Measurements from ENCODE around the gene RTL1.

Gene RTL1

GRCh38 chr14:100903672-100904185 is at the start of gene RTL1:
Gene RTL1 (minus strand): TSS chr14:100903722. CDS start chr14:100884788, 18,934 bp downstream.
- no peak for DNase-seq (ENCODE audit: low read depth in 3 of 3, low spot score in 1 of 3)

DNA sequence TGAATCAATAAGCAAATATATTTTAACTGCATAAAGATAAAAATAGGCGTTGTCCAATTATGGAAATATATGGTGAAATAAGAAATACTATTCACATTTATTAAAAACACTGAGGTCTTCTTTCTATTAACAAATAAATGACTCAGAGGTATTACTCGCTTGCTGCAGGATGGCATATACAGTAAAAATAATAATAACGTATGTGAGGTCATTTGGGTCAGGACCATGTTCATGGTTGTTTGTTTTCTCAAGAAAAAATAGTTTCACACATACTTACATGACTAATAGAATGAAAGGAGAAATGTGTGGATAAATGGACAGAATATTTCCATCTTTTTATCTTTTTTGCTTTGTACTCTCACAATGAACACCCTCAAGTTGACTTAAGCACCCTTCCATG is 46.5 kb upstream of the RTL1 start:
- no peak for DNase-seq (ENCODE audit: low read depth in 3 of 3, low spot score in 1 of 3)

DNA sequence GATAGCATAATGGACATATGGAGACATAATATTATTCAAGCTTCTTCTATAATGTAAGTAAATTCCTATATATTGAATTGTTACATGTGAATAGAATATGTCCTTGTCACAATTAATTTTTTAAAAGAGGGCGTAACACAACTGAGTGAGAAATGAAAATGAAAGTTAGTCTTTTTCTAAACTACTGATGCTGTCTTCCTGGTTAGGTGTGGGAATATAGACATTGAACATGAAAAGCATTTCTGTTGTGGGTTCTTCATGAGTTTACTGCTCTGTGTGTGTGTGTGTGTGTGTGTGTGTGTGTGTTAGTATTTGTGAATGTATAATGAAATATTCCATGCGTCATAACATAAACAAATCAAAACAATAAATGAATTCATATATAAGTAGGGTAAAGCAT is 40.5 kb upstream of the RTL1 start:
- no peak for DNase-seq (ENCODE audit: low read depth in 3 of 3, low spot score in 1 of 3)

DNA sequence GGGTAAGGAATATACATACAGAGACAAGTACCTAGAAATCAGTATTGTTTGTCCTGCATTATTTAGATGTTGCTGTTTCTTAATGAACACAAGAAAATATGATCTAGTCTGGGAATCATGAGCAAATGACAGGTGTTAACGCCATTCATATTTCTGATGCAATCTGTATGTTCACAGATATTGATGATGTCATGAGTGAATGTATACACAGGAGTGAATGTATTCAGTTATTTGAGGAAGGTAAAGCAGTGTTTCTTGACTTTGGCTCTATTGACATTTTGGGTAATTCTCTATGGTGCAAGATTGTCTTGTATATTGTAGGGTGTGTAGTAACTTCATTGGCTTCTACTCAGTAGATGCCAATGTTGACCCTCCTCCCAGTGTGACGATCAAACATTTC is 26.7 kb upstream of the RTL1 start:
- DNase-seq (ENCODE audit: low read depth in 3 of 3, low spot score in 1 of 3): no peak

DNA sequence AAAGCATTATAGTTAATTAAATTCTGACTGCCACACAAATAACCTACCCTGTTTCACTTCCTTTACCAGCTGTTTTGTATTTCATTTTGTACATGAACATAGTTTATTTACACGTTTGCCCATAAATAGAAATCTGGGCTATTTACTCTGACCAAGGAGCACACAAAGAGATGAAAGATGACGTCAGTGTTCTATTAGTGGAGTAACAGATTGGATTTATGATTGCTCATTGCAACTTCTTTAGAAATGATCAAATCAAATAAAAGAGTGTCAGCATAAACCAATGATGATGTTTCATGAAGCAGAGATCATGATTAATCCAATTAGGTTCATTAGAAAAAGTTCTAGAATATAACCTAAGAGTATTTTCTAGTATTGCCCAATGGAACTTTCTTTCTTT is 12.0 kb upstream of the RTL1 start:
- DNase-seq (ENCODE audit: low read depth in 3 of 3, low spot score in 1 of 3): no peak

DNA sequence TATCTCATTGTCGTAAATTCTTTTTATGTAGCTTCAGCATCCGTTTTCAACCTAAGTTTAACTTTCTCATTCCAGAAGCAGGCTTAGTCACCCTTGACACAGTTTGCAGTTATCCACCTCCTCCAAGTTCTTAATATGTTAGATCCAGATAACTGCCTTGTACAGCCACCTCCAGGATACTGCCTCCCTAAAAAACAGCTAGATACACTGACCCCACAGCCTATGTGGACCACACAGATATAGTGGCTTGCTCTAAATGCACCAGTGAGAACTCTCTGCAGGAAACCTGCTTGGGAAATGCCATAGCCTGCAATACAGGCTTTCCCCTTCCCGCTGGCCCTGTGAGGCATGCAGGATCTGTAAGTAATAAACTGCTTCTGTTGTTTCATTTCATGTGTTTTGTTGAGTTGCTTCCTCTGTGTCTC is 11.1 kb upstream of the RTL1 start:
- no peak for DNase-seq (ENCODE audit: low read depth in 3 of 3, low spot score in 1 of 3)

- DNase-seq (ENCODE audit: low read depth in 3 of 3, low spot score in 1 of 3): no peak
These were observed 8.3 kb upstream of the RTL1 start for GRCh38 chr14:100911665-100912316.

GRCh38 chr14:100910888-100911664 is 7.6 kb upstream of the RTL1 start:
- no peak for DNase-seq (ENCODE audit: low read depth in 3 of 3, low spot score in 1 of 3)

DNA sequence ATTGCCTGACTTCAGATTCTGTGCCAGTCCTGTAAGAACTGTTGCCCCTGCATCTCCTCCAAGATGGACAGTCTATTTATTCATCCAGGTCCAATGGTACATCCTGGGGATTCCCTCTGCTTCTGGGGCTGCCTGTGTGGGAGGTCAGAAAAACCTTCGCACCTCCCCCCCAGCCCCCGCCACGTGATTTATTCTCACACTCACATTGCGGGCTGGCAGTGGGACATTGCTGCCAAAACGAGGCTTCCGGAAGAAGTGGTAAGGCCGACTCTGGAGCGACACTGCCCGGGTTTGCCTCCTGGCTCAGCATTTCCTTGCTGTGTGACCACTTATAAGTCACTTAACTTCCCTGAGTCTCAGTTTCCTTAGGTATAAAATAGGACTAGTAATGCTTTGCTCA is 5.9 kb upstream of the RTL1 start:
- no peak for DNase-seq (ENCODE audit: low read depth in 3 of 3, low spot score in 1 of 3)

GRCh38 chr14:100907240-100907639 is 3.7 kb upstream of the RTL1 start:
- no peak for DNase-seq (ENCODE audit: low read depth in 3 of 3, low spot score in 1 of 3)

DNA sequence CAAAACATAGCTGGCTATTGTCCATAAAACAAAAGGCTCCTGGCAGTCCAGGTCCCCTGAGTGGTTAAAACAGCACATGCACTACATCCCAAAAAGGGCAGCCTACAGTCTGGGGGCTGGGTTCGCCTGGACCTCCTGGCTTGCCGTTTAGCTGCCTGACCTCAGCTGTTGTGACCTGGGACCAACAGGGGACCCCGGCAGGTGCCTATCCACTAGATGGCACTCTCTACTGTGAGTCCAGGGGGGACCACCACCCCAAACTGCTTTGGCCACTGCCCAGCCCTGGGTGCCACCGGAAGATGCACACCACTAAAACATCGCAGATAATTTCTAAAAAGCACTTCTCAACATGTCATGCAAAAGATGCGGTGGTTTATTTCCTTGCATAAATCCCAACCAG is 2.9 kb upstream of the RTL1 start:
- no peak for DNase-seq (ENCODE audit: low read depth in 3 of 3, low spot score in 1 of 3)

- no peak for DNase-seq (ENCODE audit: low read depth in 3 of 3, low spot score in 1 of 3)
These were observed 1.6 kb upstream of the RTL1 start for GRCh38 chr14:100905166-100905565.

DNA sequence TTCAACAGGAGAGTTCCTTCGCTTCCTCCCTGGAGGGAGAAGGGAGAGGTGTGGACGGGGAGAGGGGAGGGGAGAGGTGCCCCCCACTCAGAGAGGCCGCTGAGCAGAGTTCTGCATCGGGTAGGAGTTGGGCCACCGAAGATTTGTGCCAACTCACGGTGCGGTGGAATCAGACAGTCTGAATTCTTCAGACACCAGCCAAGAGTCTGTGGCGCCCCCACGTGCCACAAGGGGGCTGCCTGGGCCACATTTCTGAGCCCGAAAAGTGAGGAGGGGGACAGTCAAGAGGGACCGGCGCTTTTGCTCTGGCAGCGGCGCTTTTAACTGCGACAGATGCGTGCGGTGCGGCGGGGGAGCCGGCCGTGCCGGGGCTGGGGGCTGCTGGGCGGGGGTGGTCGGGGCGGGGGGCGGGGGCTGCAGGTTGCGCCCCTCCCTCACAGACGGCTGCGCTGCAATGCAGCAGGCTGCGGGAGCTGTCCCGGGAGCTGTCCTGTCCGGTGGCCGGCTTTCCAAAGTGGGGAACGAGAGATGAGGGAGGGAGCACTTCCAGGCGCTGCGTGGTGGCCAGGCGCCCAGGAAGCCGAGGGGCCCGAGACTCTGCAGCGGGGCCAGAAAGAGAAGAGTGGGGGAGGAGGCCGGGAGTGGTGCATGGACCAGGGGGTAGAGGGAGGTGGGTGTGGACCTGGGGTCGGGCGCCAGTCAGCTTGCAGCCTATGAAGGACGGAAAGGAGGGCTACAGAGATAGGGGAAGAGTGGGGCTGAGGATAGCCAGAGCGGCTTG is 975 bp upstream of the RTL1 start:
- no peak for DNase-seq (ENCODE audit: low read depth in 3 of 3, low spot score in 1 of 3)

- DNase-seq (ENCODE audit: low read depth in 3 of 3, low spot score in 1 of 3): no peak
These were observed 421 bp downstream of the RTL1 start for GRCh38 chr14:100903134-100903468.

DNA sequence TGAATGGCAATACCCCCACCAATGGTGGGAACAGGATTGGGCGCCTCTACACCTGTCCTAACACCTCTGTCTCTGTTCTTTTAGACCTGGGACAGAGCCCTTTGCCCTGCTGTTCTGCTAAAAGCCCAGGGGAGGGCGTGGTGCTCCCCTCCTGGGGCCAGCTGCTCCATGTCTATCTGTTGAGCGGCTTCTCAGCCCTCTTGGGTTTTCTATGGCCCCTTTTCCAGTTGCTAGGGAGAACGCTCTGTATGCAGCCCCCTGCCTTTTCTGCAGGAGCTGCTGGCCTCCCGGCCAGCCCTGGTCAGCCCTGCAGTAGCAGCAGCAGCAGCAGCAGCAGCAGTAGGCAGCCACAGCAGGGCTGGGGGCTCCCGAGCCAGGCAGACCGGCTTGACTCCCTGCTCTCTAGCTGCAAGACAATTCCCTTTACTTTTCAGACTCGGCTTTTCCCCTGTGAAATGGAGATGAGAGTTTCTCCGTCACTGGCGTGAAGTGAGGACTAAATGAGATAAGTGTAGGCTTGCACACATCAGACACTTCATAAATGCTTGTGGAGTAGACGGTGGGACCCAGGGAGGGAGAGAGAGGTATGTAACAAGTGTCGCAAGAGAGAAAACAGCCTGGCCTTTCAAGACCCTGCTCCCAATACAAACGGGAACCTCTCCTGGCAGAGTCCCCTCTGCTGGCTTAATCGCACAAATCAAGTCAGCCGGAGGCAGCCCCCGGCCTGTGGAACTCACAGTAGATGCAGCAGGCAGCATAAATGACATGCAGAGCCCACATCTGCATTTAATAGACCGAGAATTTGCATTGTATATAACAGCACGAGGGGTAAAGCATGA is 1.0 kb downstream of the RTL1 start:
- DNase-seq (ENCODE audit: low read depth in 3 of 3, low spot score in 1 of 3): no peak

DNA sequence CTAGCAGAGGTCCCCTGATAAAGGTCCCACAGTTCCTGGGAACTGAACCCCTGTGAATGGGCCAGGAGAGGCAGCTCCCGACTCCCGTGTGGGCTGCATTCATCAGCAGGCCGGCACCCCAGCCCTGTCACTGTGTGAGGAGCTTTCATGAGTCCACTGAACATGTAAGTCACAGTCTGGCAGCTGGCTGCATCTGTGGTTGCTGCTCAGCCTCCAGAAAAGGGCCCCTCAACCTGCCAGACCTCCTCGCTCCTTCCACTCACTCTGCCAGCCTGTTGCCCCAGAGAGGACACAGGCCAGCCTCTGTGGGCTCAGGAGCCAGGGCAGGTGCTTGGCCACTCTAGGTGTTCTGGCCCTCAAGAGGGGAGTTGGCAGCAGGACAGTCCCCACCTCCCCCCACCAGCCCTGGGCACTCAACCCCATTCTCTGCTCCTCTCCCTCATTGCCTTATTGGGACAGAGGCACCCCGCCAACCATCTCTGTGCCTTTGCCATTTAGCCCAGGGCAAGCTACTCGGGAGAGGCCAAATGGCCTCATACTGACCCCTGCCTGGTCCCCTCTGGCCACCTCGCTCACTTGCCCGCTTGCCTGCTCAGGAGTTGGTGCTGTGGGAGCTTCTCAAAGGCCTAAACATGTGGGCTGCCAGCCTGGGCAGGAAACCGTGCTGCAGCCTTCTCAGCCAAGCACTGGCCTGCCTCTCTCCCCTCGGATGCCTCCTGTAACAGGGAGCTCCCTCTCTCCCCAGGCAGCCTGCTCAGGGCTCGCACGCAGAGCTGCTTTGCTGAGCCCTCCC is 1.9 kb downstream of the RTL1 start:
- no peak for DNase-seq (ENCODE audit: low read depth in 3 of 3, low spot score in 1 of 3)

GRCh38 chr14:100900837-100901390 is 2.6 kb downstream of the RTL1 start:
- no peak for DNase-seq (ENCODE audit: low read depth in 3 of 3, low spot score in 1 of 3)

DNA sequence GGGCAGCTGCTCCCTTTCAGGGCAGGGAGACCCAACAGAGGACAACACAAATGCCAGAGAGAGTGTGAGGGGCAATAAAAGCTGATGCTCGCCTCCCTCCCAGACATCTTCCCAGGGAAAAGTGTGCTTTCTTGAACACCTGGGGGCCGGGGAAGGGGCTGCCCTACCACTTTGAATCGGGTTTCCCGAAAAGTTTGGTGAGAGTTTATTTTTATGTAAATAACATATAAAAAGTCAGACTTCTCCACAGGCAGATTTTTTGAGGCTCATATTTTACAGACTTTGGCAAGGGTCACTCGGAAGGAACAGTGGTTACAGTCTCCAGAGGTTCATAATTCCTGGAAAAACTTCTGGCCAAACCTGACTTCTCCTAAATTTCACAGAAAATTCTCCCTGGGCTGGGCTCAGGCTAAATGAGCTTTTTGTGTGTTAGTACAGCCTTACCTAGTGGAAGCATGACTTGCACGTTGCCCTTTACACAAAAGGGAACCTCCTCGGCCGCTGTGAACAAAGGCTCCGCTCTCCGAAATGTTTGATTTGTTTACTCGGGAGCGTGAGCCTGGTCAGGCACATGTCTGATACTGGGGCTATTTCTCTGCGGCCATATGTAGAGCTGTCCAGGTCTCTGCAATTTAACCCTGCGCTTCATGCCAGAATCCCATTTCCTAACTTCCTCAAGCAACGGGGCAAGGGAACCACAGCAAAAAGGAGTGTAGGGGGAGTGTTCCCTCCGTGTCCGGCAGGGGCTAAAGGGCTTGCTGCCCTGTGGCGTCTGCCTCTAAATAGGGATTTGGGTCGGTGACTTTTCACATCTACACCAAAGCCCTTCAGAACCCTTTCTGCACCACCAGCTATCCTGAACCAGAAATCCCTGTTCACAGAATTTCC is 3.4 kb downstream of the RTL1 start:
- DNase-seq (ENCODE audit: low read depth in 3 of 3, low spot score in 1 of 3): no peak

All from stimulated activated CD4-positive, alpha-beta T cell treated with anti-CD3 and anti-CD28 coated beads, TNF-alpha, amount 100 ng/mL, for 1 hour (primary cell).